GM18858 (cell line): ENCODE measurements around the gene ITPRIP.

Experiments
- ATAC-seq: cut with Tn5 transposase; IDR thresholded peaks from one replicate; pipeline ENCODE4 v1.9.1; 2021; ENCODE audit not compliant: unreplicated experiment

Gene ITPRIP, protein sequence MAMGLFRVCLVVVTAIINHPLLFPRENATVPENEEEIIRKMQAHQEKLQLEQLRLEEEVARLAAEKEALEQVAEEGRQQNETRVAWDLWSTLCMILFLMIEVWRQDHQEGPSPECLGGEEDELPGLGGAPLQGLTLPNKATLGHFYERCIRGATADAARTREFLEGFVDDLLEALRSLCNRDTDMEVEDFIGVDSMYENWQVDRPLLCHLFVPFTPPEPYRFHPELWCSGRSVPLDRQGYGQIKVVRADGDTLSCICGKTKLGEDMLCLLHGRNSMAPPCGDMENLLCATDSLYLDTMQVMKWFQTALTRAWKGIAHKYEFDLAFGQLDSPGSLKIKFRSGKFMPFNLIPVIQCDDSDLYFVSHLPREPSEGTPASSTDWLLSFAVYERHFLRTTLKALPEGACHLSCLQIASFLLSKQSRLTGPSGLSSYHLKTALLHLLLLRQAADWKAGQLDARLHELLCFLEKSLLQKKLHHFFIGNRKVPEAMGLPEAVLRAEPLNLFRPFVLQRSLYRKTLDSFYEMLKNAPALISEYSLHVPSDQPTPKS

DNA sequence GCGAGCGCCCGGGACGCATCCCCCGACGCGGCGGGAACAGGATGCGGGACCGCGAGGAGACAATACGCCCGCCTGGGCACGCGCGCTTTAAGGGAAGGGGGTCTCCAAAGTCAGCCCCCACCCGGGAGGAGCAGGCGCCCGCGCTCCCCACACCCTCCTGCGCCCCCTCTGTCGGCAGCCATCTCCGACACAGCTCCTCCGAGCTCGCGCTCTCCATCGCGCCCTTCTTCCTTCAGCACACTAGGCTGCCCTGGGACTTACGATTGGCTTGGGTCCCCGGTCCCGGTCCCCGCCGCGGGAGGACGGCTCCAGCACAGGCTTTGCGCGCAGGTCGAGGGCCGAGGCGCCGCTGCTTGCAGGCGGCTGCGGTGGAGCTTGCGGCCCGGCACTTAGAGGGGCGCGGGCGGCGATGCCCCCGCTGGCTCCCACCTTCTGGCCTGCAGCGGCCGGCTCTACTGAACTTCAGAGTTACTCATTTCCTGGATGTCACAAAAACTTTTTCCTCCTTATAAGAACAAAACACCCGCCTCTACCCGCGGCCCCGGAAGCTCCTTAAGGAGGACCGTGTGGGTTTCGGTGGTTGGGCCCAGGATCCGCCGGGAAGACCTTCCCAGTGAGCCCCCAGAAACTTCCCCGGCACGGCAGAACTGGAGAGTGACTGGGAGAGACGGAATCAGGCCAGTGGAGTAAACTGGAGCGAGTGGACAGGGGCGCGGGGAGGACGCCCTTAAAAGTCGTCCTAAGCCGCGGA, at the start of gene ITPRIP:
Gene ITPRIP, minus strand, starts transcription at position 481 of the 751 bp plus-strand sequence. CDS start 22,414 bp downstream, outside the sequence.
- peak; percentile 57 for ATAC-seq

DNA sequence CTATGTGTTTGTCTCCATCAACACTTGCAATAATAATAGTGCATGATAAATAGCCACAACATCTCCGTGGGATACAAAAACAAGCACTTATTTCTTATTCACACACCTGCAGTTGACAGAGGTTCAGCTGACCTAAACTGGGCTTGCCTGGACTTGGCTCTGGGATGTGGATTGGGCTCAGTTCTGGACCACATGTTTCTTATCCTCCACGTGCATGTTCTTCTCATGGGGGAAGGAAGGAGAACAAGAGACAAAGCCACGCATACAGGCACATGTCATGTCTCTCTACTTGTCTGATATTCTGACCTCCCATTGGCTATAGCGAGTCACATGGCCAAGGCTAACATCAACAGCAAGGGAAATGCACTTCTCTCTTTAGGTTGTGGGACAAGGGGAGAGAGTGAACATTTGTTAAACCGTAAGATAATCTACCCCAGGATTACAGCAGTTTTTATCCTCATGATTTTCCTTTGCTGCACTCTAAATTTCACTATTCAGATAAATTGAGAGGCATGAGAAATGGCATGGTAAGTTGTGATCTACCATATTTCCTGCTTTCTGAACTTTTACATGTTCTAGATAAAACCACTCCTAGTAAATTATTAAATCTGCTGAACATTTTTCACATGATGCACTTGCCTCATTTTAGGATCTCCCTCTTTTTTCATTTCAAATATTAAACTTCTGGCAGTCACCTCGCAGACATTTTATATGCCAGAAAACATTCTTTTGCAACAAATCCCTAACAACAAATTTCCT, 49.0 kb upstream of the ITPRIP start:
- no peak for ATAC-seq

DNA sequence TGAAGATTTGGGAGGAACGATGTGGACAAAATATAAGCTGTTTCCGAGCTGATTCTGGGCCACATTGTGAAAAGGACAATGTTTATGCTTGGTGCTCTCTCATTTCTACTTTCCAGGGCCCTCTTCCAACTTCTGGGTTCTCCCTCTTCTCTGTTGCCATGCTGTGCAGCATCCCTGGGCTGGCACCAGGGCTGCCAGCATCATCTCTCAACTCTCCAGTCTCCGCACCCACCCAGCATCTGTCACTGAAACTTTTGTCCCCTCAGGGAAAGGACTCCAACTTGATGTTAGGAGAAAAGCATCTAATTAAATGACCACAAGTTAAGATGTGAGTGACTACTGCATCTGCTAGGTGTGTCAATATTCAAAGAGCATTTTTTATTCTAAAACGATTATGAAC, 42.1 kb upstream of the ITPRIP start:
- no peak for ATAC-seq

DNA sequence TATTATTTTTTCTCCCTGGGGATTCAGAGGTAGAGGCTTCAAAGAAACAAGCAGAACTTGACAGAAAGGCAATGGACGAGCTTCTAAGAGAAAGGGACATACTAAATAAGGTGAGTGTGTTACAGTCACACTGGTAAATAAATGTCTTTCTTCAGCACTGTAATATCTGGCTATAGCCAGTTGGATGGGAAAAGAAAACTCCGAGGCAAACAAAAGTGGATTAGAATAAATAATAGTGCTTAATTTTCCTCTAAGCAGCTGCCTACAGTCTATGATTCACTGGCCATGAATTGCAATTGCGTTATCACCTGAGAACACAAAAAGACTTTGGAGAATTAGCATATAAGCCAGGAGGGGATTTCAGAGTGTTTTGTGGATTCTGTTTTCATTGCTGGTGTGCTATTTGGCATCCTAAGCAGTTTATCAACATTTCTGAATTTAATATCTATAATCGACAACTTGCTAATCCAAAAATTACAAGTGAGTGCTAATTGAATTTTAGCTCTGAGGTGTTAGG, 38.6 kb upstream of the ITPRIP start:
- no peak for ATAC-seq

DNA sequence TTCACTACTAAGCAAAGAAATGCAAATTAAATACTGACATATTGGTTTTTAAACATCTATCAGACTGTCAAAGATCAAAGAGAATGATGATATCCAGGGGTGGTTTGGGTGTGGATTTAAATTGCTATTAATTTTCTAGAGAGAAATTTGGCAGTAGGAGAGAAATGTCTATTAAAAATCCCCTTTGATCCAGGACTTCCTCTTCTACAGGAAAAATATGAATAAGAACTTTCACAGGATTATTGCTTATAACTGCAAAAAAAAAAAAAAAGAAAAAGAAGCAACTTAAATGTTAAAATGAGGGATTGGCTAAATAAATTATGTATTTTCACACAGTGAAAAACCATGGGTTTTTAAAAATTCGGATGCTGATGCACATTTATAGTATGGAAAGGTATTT, 36.3 kb upstream of the ITPRIP start:
- ATAC-seq: no peak

DNA sequence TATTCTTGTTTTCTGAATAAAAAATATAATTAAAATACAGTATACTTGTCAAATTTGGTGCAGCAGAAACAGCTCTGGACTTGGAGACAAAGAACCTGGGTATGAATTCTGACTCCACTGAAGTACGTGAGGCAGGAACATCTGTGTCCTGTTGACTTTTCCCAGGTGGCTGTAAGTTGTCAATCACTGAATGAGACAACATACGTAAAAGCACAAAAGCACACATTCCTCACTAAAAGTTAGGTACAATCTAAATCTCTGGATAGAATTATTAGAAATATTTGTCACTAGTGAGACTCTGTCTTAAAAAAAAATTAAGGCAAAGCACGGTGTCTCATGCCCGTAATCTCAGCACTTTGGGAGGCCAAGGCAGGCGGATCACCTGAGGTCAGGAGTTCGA, 33.5 kb upstream of the ITPRIP start:
- no peak for ATAC-seq

DNA sequence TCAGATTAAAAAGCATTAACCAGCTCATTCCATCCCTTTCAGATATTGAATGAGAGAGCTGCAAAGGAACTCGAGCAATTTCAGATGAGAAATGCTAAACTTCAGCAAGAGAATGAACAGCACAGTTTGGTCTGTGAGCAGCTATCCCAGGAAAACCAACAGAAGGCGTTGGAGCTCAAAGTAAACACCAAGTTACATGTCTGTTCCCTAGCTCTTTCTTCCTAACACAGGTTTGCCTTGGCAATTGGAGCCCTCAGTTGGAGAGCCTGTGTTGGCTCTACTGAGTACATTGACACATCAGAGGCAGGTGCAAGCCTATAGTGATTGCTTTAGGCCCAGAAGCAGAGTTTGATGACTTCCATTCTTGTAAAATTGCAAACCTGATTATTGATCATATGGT, 30.1 kb upstream of the ITPRIP start:
- no peak for ATAC-seq

DNA sequence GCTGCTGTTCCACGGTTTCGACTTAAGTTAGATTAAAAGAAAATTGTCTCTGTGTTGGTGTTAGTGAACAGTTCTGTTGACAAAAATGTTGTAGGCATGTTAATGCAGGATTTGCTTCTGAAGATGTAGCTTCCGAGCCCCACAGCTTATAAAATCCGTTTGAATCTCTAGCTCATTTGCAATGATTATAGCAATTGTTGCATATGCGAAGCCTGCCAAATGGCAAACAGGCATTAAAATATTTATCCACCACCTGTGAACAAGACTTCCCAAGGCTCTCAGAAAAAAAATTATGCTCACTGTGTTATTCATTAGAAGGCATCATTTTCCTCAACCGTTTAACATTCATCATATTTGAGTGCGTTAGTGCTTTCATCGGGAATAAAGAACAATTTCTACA, 29.6 kb upstream of the ITPRIP start:
- ATAC-seq: no peak

DNA sequence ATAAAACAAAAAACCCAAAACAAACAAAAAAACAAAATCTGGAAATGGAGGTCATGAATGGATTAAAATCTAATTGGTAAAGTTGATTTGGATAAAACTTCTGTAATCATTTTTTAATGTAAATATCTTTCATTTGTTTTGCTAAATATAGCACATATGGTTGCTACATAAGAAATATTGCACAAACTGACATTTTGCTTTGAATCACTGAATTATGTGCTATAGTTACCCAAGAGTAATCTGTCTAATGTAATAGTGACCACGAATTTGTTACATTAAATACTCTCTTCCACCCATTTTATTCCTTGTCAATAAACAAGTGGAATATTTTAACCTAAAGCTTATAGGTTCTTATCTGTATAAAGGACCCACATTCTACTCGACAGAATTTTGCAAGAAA, 21.5 kb upstream of the ITPRIP start:
- ATAC-seq: no peak

DNA sequence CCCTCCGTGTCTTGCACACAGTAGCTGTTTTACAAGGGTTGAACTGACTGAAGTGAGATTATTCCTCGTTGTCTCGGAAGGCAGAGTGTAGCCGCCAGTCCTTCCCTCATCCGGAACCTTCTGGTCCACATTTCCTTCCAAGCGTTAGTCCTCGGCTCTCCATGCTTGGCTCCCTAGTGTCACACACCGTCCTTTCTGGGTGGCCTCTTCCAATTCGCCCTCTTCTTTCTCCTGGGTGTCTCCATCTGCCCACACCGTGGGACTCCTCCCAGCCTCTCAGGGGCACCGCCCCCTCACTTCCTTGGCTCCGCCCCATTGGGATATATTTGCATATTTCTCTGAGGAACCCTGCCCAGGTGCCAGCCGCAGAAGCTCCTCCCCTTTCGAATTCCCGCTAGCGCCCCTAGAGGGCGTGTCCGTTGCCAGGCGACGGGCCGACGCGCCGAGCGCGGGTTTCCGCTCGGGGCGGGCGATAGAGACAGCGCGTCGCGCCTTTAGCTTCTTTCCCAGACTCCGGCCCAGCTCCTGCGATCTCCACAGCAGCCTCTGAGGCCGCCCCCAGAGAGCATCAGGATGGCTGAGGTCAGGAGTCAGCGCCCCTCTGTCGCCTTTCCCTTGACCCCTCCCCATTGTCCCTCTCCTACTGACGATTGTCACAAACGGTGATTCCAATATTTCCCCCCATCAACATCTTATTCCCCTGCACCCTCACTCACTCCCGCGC, 15.2 kb upstream of the ITPRIP start, which contains the start of gene CFAP58:
Gene CFAP58, plus strand, starts transcription at position 509 of the 724 bp plus-strand sequence. Its CDS starts 65 bp downstream, at position 574.
- ATAC-seq: peak; percentile 35

DNA sequence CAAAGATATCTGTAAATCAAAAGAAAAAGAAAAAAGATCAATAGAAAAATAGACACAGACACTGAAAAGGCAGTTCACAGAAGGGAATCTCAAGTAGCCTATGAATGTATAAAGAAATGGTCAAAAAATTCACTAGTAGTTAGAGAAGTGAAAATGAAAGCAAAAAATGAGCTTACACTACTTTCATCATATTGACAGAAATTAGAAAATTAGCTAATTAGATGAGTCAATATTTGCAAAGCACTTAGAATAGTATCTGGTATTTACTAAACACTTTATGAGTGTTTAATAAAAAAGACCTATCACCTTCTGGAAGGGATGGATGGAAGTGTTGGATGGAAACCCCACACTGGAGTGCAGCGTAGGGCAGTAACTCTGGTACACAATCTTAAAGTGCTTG, 13.7 kb upstream of the ITPRIP start:
- ATAC-seq: no peak

DNA sequence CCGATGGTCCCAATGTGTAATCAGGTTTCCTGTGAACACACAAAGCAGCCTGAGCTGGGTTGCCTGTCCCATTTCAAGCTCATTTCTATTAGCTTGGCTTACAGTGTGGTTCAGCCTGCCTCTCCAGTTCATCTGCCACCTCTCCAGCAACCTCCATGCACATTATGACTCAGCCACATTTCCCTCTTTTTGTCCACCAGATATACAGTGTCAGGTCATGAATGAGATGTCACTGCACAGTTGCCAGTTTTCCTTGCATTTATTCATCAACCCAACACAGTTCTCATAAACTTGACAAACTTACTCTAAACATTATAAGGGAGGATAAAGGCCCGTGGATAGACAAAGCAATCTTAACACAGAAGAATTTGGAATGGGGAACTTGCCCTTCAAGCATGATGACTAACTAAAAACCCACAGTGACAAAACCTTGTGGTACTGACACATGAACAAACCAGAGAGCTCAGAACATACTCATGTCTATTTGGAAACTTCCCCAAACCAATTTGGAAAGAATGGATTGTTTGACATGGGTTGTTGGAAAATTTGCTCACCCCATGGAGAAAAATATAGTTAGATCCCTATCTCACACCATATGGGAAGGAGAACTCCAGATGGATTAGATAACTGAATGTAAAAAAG, 12.9 kb upstream of the ITPRIP start:
- no peak for ATAC-seq

DNA sequence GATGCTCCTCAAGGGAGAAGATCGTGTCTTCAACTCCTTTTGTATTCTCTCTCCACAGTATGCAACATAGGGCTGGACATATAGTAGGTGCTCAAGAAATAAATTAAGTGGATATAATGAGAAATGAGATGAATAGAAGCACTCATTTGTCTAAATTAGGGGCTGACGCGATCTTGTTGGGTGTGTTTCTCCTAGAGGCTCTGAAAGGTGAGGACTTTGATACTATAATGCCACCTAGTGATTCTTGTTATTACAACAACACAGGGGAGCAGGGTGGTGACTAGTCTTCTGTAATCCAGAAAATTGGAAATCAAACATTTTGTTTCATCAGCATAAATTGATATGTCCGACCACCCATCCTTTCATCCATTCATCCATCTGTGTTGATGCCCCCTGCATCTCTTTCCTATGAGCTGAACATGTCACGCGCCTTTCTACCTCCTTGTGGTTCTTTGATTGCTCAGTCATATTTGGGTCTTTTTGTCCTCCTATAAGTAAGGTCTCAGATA, 11.9 kb upstream of the ITPRIP start:
- ATAC-seq: peak; percentile 38

DNA sequence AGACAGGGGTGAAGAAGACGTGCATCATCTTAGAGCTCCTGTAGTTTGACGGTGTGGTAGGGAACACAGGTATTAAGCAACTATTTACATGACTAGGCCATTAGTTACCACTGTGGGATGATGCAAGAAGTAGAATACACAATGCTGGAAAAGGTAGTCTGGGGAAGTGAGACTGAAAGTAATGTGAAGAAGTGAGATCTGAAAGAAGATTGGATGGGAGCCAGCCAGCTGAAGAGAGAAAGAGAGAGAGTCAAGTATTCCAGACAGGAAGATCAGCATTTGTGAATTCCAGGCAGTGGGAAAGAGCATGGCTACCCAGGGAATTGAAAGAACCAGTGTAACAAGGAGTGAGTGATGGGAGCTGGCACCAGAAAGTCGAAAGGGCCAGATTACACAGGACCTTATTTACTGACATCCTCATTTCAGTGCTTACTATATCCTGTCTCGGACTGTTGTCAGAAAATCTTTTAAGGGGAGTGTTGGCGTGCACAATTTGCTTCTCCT, 11.4 kb upstream of the ITPRIP start:
- peak; percentile 59 for ATAC-seq

DNA sequence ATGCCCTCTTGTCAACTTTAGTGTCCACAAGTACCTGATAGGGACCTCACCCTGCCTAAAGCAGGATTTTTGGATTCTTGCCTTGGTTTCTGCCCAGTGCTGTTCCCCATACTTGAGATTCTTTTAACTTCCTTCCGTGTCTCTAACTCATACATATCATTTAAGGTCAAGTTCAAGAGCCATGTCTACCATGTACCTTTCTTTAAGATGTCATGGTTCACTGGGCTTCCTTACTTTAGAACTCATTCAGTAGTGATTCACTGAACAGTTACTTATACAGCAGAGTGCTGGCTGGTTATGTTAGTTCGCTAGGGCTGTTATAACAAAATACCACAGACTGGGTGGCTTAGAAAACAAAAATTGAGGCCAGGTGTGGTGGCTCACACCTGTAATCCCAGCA, 10.3 kb upstream of the ITPRIP start:
- ATAC-seq: no peak

DNA sequence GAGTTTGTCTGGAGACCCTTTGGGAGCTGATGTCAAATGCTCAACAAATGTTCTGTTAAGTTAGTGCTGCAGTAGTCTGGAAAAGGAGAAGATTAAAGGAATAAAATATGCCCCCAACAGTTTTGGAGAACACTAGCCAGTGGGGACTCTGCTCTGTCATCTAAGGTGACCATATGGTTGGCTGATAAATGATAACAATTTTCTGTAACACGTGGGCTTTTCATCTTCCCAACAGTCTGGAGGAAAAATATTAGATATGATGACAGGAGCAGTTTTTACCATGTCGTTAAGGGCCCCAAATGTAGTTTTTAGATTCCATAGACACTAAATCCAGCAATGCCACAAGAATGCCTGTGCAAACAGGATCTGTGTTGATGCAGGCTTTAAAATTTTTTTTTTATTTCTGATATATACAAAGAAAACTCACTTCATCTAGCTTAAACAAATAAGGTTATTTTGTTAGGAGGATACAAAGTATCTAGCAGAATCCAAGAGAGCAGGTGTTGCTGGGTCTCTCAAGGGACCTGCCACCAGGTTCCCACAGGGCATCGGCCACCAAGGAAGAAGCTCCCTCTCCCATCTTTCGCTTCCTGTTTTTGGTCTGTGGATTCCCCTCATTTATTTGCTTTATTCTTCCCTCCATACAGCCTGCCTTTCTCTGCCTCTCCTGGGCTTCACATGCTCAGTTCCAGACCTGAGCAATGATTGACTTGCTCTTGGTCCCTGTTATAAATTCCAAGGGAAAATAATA, 9.2 kb upstream of the ITPRIP start:
- no peak for ATAC-seq

DNA sequence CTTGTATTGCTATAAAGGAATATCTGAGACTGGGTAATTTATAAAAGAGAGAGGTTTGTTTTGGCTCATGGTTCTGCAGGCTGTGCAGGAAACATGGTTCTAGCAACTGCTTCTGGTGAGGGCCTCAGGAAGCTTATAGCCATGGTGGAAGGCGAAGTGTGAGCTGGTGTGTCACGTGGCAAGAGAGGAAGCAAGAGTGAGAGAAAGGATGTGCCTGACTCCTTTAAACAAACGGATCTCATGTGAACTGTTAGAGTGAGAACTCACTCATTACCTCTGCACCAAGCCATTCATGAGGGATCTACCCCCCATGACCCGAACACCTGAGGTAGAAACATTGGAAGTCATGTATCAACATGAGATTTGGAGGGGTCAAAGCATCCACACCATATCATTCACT, 7.7 kb upstream of the ITPRIP start:
- no peak for ATAC-seq

DNA sequence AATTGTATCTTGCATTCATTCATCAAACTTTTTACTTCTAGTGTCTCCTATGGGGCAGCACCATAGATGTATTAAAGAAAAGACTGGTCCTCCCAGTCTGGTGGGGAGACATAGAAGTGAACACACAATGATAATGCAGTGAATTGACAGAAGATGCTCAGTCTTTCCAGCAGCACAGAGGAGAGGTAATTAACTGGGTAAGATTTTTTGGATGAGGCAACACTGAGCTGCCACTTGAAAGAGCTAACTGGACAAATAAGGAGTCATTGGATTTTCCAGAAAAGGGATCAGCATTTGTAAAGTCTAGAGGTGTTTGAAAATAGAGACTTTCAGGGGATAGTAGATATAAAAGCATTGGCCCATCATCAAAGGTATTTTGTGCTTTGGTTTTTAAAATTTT, 7.2 kb upstream of the ITPRIP start:
- ATAC-seq: no peak

DNA sequence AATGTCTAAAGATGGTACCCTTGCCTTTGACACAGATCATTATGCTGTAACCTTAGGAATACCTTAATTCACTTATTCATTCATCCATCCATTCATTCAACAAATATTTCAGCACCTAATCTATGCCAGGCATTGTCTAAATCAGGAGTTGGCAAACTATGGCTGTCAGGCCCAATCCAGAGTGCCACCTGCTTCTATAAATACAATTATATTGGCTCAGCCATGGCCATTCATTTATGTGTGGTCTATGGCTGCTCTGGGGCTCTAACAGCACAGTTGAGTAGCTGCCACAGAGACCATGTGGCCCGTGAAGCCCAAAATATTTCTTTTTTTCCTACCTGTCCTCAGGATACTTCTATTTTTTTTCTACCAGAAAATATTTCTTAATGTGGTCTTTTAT, 6.0 kb upstream of the ITPRIP start:
- no peak for ATAC-seq
